HepG2 (cell line): ENCODE measurements around the gene PLA2R1. TPM values are rescaled to one million over a fixed set of nuclear protein-coding genes. Genes with fewer than 3 reads are reported as not detected.

Experiments
- ATAC-seq: fragments of 200-7000 bp; cut with Tn5 transposase; 3 replicates; pipeline ENCODE4 v1.9.1; 2020; ENCODE audit warnings: mild to moderate bottlenecking, moderate library complexity
- BruUV-seq: library from RNA; stranded (reverse); fragments of 400-500 nt; replicated peaks from 2 replicates; lab custom pipeline; 2021; lab: Mats Ljungman, UMichigan
- CTCF ChIA-PET: fragments of 300-600 bp; formaldehyde crosslinking; extraction: SDS; loops from one replicate; lab custom pipeline; 2021; ENCODE audit warnings: low total read pairs, inconsistent platforms, low intra/inter-chr PET ratio; lab: Yijun Ruan, JAX
- POLR2A ChIA-PET: fragments of 350-600 bp; sonication (Branson Sonifier 250); formaldehyde crosslinking; loops from one replicate; lab custom pipeline; 2020; ENCODE audit warnings: antibody characterized with exemption, inconsistent platforms; lab: Yijun Ruan, JAX
- DNase-seq: peaks from one replicate; pipeline ENCODE4 v3.0.0-alpha.2; 2015; ENCODE audit warnings: low spot score
- FAIRE-seq: peaks from 3 replicates; lab custom pipeline; 2011; peaks lifted over from hg19 to GRCh38; lab: Jason Lieb, UNC
- H2AFZ ChIP-seq: one replicate; pipeline ENCODE4 v1.6.1; 2011; ENCODE audit warnings: low read length, inconsistent platforms
- H3K27ac ChIP-seq: fragments of 300-600 bp; 3 replicates; pipeline ENCODE4 v1.8.0; 2011; ENCODE audit warnings: mixed run types, mild to moderate bottlenecking, mixed read lengths, low read length, inconsistent platforms; ENCODE audit not compliant: insufficient read depth; ENCODE audit errors: extremely low read length
- H3K27me3 ChIP-seq, 2 experiments: fragments of 200-600 bp in 1 of 2; 2 replicates in 1 of 2; 3 replicates in 1 of 2; pipeline versions ENCODE4 v1.6.0 to v1.8.0; 2011; ENCODE audit warnings: low read length in 2 of 2, mild to moderate bottlenecking in 2 of 2, moderate library complexity in 2 of 2, inconsistent platforms in 1 of 2; ENCODE audit not compliant: insufficient read depth in 2 of 2, control insufficient read depth in 1 of 2
- H3K36me3 ChIP-seq, 2 experiments: fragments of 200-600 bp in 1 of 2; replicated peaks in 1 of 2; 2 replicates in 1 of 2; 3 replicates in 1 of 2; pipeline versions ENCODE4 v1.5.1 to v1.8.0; 2011; ENCODE audit warnings: low read length in 2 of 2, inconsistent platforms in 1 of 2; ENCODE audit not compliant: insufficient read depth in 2 of 2, control insufficient read depth in 1 of 2
- H3K4me1 ChIP-seq: 2 replicates; pipeline ENCODE4 v1.5.1; 2012; ENCODE audit warnings: low read length, inconsistent platforms; ENCODE audit not compliant: insufficient read depth
- H3K4me2 ChIP-seq: 2 replicates; pipeline ENCODE4 v1.6.0; 2011; ENCODE audit warnings: low read depth, low read length, inconsistent platforms
- H3K4me3 ChIP-seq, 3 experiments: fragments of 200-600 bp in 1 of 3; sonication (generic), shearing (Covaris generic) in 1 of 3; replicated peaks in 1 of 3; 2 replicates each; pipeline ENCODE4 v1.5.1; 2011 to 2016; ENCODE audit warnings: low read length in 3 of 3, inconsistent platforms in 2 of 3, low read depth in 2 of 3, mild to moderate bottlenecking in 2 of 3, control low read depth in 1 of 3, mixed read lengths in 1 of 3; ENCODE audit not compliant: insufficient read depth in 1 of 3
- H3K79me2 ChIP-seq: one replicate; pipeline ENCODE4 v1.6.1; 2011; ENCODE audit warnings: low read length, inconsistent platforms; ENCODE audit not compliant: insufficient read depth
- H3K9ac ChIP-seq: 2 replicates; pipeline ENCODE4 v1.6.0; 2011; ENCODE audit warnings: mild to moderate bottlenecking, low read depth, low read length, inconsistent platforms; ENCODE audit not compliant: insufficient read depth
- H3K9me3 ChIP-seq: 2 replicates; pipeline ENCODE4 v1.5.1; 2012; ENCODE audit warnings: mild to moderate bottlenecking, low read length
- H4K20me1 ChIP-seq: 2 replicates; pipeline ENCODE4 v1.6.0; 2011; ENCODE audit warnings: inconsistent platforms, mild to moderate bottlenecking, low read length, moderate library complexity; ENCODE audit not compliant: insufficient read depth
- EHMT2 ChIP-seq: fragments of 200-600 bp; sonication (generic); IDR thresholded peaks from 2 replicates; pipeline ENCODE4 v1.7.0; 2017; ENCODE audit warnings: antibody characterized with exemption, low read depth, low read length, borderline replicate concordance
- FOXJ3 ChIP-seq: sonication (generic); formaldehyde crosslinking; IDR thresholded peaks from 2 replicates; pipeline ENCODE4 v1.4.0; 2020; ENCODE audit warnings: missing genetic modification reagents, mild to moderate bottlenecking, borderline replicate concordance
- HNRNPUL1 ChIP-seq: fragments of 200-400 bp; formaldehyde crosslinking; IDR thresholded peaks from 2 replicates; pipeline ENCODE4 v1.6.1; 2017; ENCODE audit warnings: low read depth, mild to moderate bottlenecking, low read length, moderate library complexity
- IRX3 ChIP-seq: sonication (generic); formaldehyde crosslinking; IDR thresholded peaks from 2 replicates; pipeline ENCODE4 v1.8.1; 2023; ENCODE audit warnings: mild to moderate bottlenecking, low read depth, missing genetic modification reagents, borderline replicate concordance
- RBM22 ChIP-seq: fragments of 200-400 bp; formaldehyde crosslinking; optimal IDR thresholded peaks from 2 replicates; pipeline ENCODE3; 2017; ENCODE audit warnings: mild to moderate bottlenecking, low read length, moderate library complexity
- SRSF4 ChIP-seq: fragments of 200-400 bp; formaldehyde crosslinking; IDR thresholded peaks from one replicate; pipeline ENCODE4 v1.6.1; 2018; ENCODE audit warnings: mild to moderate bottlenecking, low read depth, low read length, moderate library complexity; ENCODE audit not compliant: poor library complexity, severe bottlenecking
- TARDBP ChIP-seq: sonication (generic); formaldehyde crosslinking; IDR thresholded peaks from 2 replicates; pipeline ENCODE4 v1.8.0; 2022; ENCODE audit warnings: mild to moderate bottlenecking, missing genetic modification reagents
- ZNF224 ChIP-seq: sonication (generic); formaldehyde crosslinking; IDR thresholded peaks from 2 replicates; pipeline ENCODE4 v1.5.0; 2020; ENCODE audit warnings: mild to moderate bottlenecking, missing genetic modification reagents
- ZNF414 ChIP-seq: sonication (generic); formaldehyde crosslinking; IDR thresholded peaks from 2 replicates; pipeline ENCODE4 v1.5.0; 2020; ENCODE audit warnings: missing genetic modification reagents
- WGBS: methylation state at CpG from one replicate; pipeline ENCODE4 v1.1.6; 2017; ENCODE audit warnings: low lambda C conversion rate; 5-methylcytosine and 5-hydroxymethylcytosine counted together
- in situ Hi-C: cut with HindIII; loops from 2 replicates; pipeline ENCODE4 v1.10.0; 2017; ENCODE audit warnings: low pct_unique_long_range_greater_than_20kb; ENCODE audit not compliant: extremely low pct_ligation_motif_present
- intact Hi-C: fragments of 100-400 bp; cut with micrococcal nuclease; formaldehyde crosslinking; loops from one replicate; pipeline ENCODE4 v1.10.0; 2022; ENCODE audit not compliant: unreplicated experiment
- polyA plus RNA-seq, 8 experiments: library from polyadenylated mRNA; depleted of rRNA in 3 of 8; stranded (reverse) in 7 of 8; unstranded in 1 of 8; fragments of >200 nt; fragmentation: Illumina TruSeq in 4 of 8; extraction: Trizol in 4 of 8; gene quantifications; 2 replicates each; pipeline versions ENCODE4 v1.2.1 to v1.2.3, GENCODE V29; 2011 to 2016; ENCODE audit warnings: low read depth in 4 of 8, missing spikeins in 1 of 8, mixed read lengths in 1 of 8; ENCODE audit not compliant: insufficient read depth in 1 of 8
- total RNA-seq, 5 experiments: library from RNA; depleted of rRNA; stranded (reverse); fragments of >200 nt; fragmentation: Illumina TruSeq; extraction: Trizol; gene quantifications; 2 replicates each; pipeline ENCODE4 v1.2.3, GENCODE V29; 2016; ENCODE audit warnings: low read depth in 1 of 5

The PLA2R1 gene
- total and polyA plus RNA-seq, 2 of the 13 experiments (the other 11 are each of a cell fraction or from before 2014, with no cell fraction given), result not detected

DNA sequence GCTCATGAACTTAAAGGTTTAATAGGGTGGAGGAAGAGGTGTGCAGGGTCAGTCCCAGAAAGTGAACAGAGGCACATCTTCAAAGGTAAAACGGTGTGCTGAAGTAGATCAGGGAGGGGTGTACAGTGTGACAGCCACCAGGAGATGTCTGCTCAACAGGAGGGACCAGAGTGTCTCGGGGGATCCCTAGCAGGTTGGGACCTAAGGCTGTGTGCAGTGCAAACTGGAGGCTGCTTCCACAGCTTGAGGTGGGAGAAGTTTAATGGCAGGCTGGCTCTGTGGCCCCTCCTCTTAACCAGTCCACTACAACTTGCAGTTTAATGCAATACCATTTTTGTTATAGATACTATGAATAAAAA lies 33.2 kb downstream of the PLA2R1 start:
- BruUV-seq, result no TSS peak
- Histone ChIP-seq H3K4me2 (no peak overlapping the region), H3K27ac (no peak overlapping the region), H3K4me1 (no peaks in the 10 kb centered on the region), H3K36me3 (no peaks in the 10 kb centered on the region), H3K27me3 (peaks cover 0 to 7% of the 10 kb centered on the region in 2 experiments; a peak in 1 of 5 replicates), H4K20me1 (no peaks in the 10 kb centered on the region), H3K9me3 (no peaks in the 10 kb centered on the region), H3K79me2 (no peaks in the 10 kb centered on the region), H2AFZ (no peak overlapping the region), H3K9ac (no peak overlapping the region), H3K4me3 (no peak overlapping the region)
- ChIA-PET POLR2A (no interaction called here), CTCF (no interaction called here)
- ATAC-seq, result peak; percentile 36; the same call in 1 of the 3 replicates
- no peak for FAIRE-seq
- TF ChIP-seq FOXJ3 (CRISPR knock-in tag), result no peak
- no peak for TF ChIP-seq ZNF224 (CRISPR knock-in tag)
- no peak for TF ChIP-seq RBM22
- intact Hi-C loops, result no loop called here
- 0% methylated on average over 2 of the region's 2 CpGs for WGBS
- DNase-seq, result no peak
- in situ Hi-C loops, result no loop called here

DNA sequence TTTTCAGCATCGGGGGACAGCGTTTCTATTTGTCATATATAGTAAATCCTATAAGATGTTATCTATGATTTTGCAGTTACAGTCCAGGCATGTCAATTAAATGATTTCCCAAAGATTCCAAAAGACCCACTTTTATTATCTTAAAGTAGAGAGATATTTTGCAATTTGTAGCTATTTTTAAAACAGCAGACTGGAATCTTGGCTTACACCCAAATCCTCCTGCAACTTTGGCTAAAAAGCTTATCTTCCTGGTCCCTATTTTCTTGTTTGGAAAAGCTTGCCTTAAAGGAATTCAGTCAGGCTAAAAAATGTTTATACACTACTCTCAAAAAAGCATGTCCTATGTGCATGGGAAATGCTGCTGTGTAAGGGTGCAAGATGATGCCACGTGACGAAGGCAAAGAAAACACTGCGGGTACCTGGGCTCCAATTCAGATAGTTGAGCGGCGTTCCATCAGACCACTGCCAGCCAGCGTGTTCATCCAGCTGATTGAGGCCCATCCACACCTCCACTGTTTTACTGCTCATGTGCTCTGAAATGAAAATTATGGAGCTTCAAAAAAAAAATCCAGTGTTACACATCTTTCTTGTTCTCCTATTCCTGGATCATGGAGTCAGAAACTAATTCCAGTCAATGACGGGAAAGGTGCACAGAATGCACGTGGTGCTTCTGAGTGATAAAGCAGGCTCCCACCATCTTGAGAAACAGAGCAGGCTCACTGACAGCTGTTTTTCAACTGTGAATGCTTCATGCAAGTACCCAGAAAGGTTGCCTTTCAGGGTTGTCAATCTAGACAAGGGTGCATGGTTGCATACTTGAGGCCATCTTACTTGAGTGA lies 33.8 kb downstream of the PLA2R1 start:
- intact Hi-C loops (no loop called here), in situ Hi-C loops (no loop called here)
- FAIRE-seq (no peak), DNase-seq (no peak), ATAC-seq (no peak)
- H3K4me1 ChIP-seq, result no peaks in the 10 kb centered on the region
- H3K4me2 ChIP-seq, result no peak overlapping the region
- CTCF ChIA-PET, result no interaction called here
- H2AFZ ChIP-seq, result no peak overlapping the region
- POLR2A ChIA-PET, result no interaction called here
- no peaks in the 10 kb centered on the region for H3K79me2 ChIP-seq
- no peak overlapping the region for H3K27ac ChIP-seq
- no peak overlapping the region for H3K4me3 ChIP-seq
- H4K20me1 ChIP-seq, result no peaks in the 10 kb centered on the region
- no peak for TF ChIP-seq HNRNPUL1
- TF ChIP-seq ZNF414 (CRISPR knock-in tag), result no peak
- TF ChIP-seq IRX3, result no peak
- no peak for TF ChIP-seq EHMT2
- no peak for TF ChIP-seq TARDBP (CRISPR knock-in tag)
- no peak for TF ChIP-seq SRSF4
- H3K9me3 ChIP-seq, result no peaks in the 10 kb centered on the region
- H3K36me3 ChIP-seq, result no peaks in the 10 kb centered on the region
- WGBS, result 54% methylated on average over 10 of the region's 10 CpGs
- no peak overlapping the region for H3K9ac ChIP-seq
- peaks cover 0 to 7% of the 10 kb centered on the region in 2 experiments; a peak in 1 of 5 replicates for H3K27me3 ChIP-seq
- BruUV-seq, result no TSS peak
